MM.1S (cell line): ENCODE measurements around the gene DSCAM.

ENCODE experiments used
- EZH2 ChIP-seq: fragments of 300-600 bp; sonication (generic); optimal IDR thresholded peaks from 2 replicates; pipeline ENCODE3; 2017; ENCODE audit warnings: low read depth, mild to moderate bottlenecking, antibody characterized with exemption, low read length, mixed read lengths
- EZH2phosphoT487 ChIP-seq: fragments of 300-600 bp; sonication (generic); IDR thresholded peaks from 2 replicates; pipeline ENCODE4 v1.6.1; 2018; ENCODE audit warnings: antibody characterized with exemption, low read length
- TF ChIP-seq, protein P1 (sequence below): fragments of 300-600 bp; sonication (generic); IDR thresholded peaks from 2 replicates; pipeline ENCODE4 v1.5.1; 2016; ENCODE audit warnings: antibody characterized with exemption, low read length, mixed read lengths

DNA sequence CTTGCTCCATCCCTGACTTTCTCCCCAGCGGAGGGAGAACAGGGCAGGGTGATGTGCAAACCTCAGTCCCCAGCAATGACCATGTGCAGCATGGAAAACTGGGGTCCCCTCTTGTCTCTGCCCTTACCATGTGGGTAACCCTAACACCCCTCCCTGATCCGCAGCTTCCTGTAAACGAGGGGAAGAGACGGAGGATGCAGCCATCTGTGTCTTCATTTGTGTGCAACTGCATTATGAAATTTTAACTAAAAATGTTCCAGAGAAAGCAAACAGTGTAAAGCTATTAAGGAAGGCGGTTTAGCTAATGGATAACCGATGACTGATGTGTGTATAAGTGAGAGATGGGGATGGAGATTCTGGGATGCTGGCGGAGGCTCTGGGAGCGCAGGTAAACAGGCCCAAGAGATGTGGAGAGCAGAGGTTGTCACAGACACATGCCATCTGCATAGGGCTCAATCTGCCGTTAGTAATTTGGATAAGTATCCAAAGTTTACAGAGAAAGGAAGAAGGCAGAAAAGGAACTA is 206.6 kb downstream of the DSCAM start:
- TF ChIP-seq, protein P1, sequence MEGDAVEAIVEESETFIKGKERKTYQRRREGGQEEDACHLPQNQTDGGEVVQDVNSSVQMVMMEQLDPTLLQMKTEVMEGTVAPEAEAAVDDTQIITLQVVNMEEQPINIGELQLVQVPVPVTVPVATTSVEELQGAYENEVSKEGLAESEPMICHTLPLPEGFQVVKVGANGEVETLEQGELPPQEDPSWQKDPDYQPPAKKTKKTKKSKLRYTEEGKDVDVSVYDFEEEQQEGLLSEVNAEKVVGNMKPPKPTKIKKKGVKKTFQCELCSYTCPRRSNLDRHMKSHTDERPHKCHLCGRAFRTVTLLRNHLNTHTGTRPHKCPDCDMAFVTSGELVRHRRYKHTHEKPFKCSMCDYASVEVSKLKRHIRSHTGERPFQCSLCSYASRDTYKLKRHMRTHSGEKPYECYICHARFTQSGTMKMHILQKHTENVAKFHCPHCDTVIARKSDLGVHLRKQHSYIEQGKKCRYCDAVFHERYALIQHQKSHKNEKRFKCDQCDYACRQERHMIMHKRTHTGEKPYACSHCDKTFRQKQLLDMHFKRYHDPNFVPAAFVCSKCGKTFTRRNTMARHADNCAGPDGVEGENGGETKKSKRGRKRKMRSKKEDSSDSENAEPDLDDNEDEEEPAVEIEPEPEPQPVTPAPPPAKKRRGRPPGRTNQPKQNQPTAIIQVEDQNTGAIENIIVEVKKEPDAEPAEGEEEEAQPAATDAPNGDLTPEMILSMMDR, result no peak
- TF ChIP-seq EZH2phosphoT487, result no peak
- TF ChIP-seq EZH2, result no peak
